SU-DHL-6 (cell line): ENCODE data around the gene GTF2H1.

Source experiments
- H2AFZ ChIP-seq: fragments of 200-600 bp; sonication (generic); 2 replicates; pipeline ENCODE4 v1.6.1; 2014; ENCODE audit warnings: low read depth, mild to moderate bottlenecking, moderate library complexity, mixed read lengths, antibody characterized with exemption, low read length; ENCODE audit not compliant: severe bottlenecking
- H3F3A ChIP-seq: fragments of 200-600 bp; shearing (Covaris generic); 2 replicates; pipeline ENCODE4 v1.6.0; 2016; ENCODE audit warnings: antibody characterized with exemption, mild to moderate bottlenecking; ENCODE audit not compliant: insufficient read depth
- H3K27ac ChIP-seq: fragments of 200-600 bp; sonication (generic); 2 replicates; pipeline ENCODE4 v1.5.1; 2016; ENCODE audit warnings: low read depth, mild to moderate bottlenecking, low read length, moderate library complexity, mixed read lengths
- H3K27me3 ChIP-seq: fragments of 200-600 bp; sonication (generic), shearing (Covaris generic); 2 replicates; pipeline ENCODE4 v1.6.0; 2014; ENCODE audit warnings: mild to moderate bottlenecking, low read length
- H3K36me3 ChIP-seq: fragments of 200-600 bp; sonication (generic); 2 replicates; pipeline ENCODE4 v1.6.1; 2014; ENCODE audit warnings: mild to moderate bottlenecking, low read length, mixed read lengths
- H3K4me2 ChIP-seq: fragments of 300-600, 200-600 bp; shearing (Covaris generic), sonication (generic); 2 replicates; pipeline ENCODE4 v1.6.0; 2014; ENCODE audit warnings: low read length, low read depth, mild to moderate bottlenecking; ENCODE audit not compliant: poor library complexity, severe bottlenecking
- H3K4me3 ChIP-seq: fragments of 200-600 bp; sonication (generic); 2 replicates; pipeline ENCODE4 v1.5.1; 2014; ENCODE audit warnings: antibody characterized with exemption, low read length, mild to moderate bottlenecking, mixed read lengths; ENCODE audit not compliant: insufficient read depth, poor library complexity, severe bottlenecking
- H3K79me2 ChIP-seq: fragments of 200-600 bp; sonication (generic); 2 replicates; pipeline ENCODE4 v1.6.1; 2014; ENCODE audit warnings: mild to moderate bottlenecking, low read length, moderate library complexity; ENCODE audit not compliant: insufficient read depth
- H3K9ac ChIP-seq: fragments of 200-600 bp; sonication (generic); 2 replicates; pipeline ENCODE4 v1.7.0; 2014; ENCODE audit warnings: mild to moderate bottlenecking, low read length
- H3K9me2 ChIP-seq: fragments of 200-600 bp; sonication (generic); replicated peaks from 2 replicates; pipeline ENCODE4 v1.6.1; 2014; ENCODE audit warnings: low read length; ENCODE audit not compliant: insufficient read depth
- H3K9me3 ChIP-seq: fragments of 200-600 bp; sonication (generic); 2 replicates; pipeline ENCODE4 v1.6.1; 2014; ENCODE audit warnings: low read length, mixed read lengths; ENCODE audit not compliant: insufficient read depth
- H4K20me1 ChIP-seq: fragments of 200-600 bp; sonication (generic); 2 replicates; pipeline ENCODE4 v1.6.1; 2014; ENCODE audit warnings: low read depth, mild to moderate bottlenecking, antibody characterized with exemption, low read length, moderate library complexity, mixed read lengths
- EZH2phosphoT487 ChIP-seq: fragments of 200-600 bp; sonication (generic), shearing (Covaris generic); conservative IDR thresholded peaks from 2 replicates; pipeline ENCODE4 v1.6.1; 2018; ENCODE audit warnings: mild to moderate bottlenecking, antibody characterized with exemption, low read length, moderate library complexity, mixed read lengths
- TF ChIP-seq, protein P1 (sequence below): fragments of 200-600 bp; sonication (generic); IDR thresholded peaks from one replicate; pipeline ENCODE4 v1.5.1; 2017; ENCODE audit warnings: antibody characterized with exemption, mild to moderate bottlenecking, low read length, moderate library complexity; ENCODE audit not compliant: insufficient read depth, poor library complexity, severe bottlenecking

Gene GTF2H1

DNA sequence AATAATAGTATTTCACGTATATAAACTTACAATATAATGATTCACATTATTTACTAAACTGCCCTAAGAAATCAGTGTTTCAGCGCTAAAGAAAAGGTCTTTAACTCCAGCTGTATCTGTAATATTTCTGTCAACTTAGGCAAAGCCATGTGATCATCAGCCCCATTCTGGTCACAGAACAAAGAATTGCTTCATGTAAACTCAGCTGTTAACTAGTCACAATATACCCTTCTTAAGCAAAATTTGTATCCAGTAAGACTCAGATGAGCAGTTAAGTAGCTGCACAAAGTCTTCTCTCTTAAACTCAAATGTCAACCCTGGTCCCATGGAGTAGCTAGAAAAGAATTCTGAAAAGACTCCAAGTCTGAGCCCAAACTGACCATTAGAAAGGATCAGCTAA lies 27.1 kb upstream of the GTF2H1 start:
- TF ChIP-seq, protein P1, sequence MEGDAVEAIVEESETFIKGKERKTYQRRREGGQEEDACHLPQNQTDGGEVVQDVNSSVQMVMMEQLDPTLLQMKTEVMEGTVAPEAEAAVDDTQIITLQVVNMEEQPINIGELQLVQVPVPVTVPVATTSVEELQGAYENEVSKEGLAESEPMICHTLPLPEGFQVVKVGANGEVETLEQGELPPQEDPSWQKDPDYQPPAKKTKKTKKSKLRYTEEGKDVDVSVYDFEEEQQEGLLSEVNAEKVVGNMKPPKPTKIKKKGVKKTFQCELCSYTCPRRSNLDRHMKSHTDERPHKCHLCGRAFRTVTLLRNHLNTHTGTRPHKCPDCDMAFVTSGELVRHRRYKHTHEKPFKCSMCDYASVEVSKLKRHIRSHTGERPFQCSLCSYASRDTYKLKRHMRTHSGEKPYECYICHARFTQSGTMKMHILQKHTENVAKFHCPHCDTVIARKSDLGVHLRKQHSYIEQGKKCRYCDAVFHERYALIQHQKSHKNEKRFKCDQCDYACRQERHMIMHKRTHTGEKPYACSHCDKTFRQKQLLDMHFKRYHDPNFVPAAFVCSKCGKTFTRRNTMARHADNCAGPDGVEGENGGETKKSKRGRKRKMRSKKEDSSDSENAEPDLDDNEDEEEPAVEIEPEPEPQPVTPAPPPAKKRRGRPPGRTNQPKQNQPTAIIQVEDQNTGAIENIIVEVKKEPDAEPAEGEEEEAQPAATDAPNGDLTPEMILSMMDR, result no peak
- TF ChIP-seq EZH2phosphoT487, result no peak
- H3K9ac ChIP-seq, result no peak overlapping the region
- peaks cover 4% of the 10 kb centered on the region; the same call in 1 of the 2 replicates for H3F3A ChIP-seq
- peaks cover 79% of the 10 kb centered on the region for H3K36me3 ChIP-seq
- no peaks in the 10 kb centered on the region for H3K79me2 ChIP-seq
- no peaks in the 10 kb centered on the region for H3K27me3 ChIP-seq
- H4K20me1 ChIP-seq, result no peaks in the 10 kb centered on the region
- H3K9me3 ChIP-seq, result no peaks in the 10 kb centered on the region
- no peak overlapping the region for H3K4me3 ChIP-seq
- H3K27ac ChIP-seq, result no peak overlapping the region
- H2AFZ ChIP-seq, result no peak overlapping the region
- H3K9me2 ChIP-seq, result no peaks in the 10 kb centered on the region
- no peak overlapping the region for H3K4me2 ChIP-seq

DNA sequence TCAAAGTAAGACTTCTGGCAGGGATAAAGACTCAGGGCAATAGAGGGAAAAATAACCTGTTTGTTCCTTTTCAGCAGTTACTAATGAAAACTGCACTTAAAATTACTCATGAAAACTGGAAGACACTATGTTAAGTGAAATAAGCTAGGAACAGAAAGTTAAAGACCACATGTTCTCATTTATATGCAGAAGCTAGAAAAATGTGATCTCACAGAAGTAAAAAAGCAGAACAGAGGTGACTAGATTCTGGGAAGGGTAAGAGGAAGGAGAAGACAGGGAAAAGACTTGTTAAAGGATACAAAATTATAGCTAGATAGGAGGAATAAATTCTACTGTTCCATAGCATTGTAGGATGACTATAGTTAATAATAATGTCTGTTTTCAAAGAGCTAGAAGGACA lies 22.6 kb upstream of the GTF2H1 start:
- Histone ChIP-seq H3K4me2 (no peak overlapping the region), H3F3A (peaks cover 4% of the 10 kb centered on the region; the same call in 1 of the 2 replicates), H3K27me3 (no peaks in the 10 kb centered on the region), H3K36me3 (peaks cover 63% of the 10 kb centered on the region), H3K9me2 (no peaks in the 10 kb centered on the region), H3K9ac (no peak overlapping the region), H2AFZ (no peak overlapping the region), H4K20me1 (no peaks in the 10 kb centered on the region), H3K9me3 (no peaks in the 10 kb centered on the region), H3K27ac (no peak overlapping the region), H3K4me3 (no peak overlapping the region), H3K79me2 (no peaks in the 10 kb centered on the region)
- TF ChIP-seq, protein P1, result no peak
- no peak for TF ChIP-seq EZH2phosphoT487

DNA sequence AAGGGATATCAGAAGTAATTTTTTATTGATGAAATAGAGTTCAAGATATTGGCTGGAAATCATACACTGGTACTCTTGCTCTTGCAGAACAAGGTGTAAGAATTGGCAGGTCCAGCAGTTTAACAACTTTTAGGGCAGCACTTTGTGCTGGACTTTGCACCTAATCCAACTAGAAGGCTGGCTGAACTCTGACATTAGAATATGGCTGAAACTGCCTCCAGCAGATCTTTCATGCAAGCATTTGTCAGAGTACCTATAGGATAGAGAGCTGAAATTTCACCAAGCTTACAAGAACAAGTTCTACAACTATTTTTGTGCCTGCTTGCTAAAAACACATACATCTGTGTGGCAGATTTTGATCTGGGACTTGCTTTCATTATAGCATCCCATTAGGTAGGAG lies 17.6 kb upstream of the GTF2H1 start:
- TF ChIP-seq, protein P1, result no peak
- no peak for TF ChIP-seq EZH2phosphoT487
- no peak overlapping the region for H3K4me3 ChIP-seq
- peaks cover 62% of the 10 kb centered on the region for H3K36me3 ChIP-seq
- no peaks in the 10 kb centered on the region for H3K9me3 ChIP-seq
- no peak overlapping the region for H3K9ac ChIP-seq
- no peak overlapping the region for H2AFZ ChIP-seq
- H3K4me2 ChIP-seq, result no peak overlapping the region
- H3K27me3 ChIP-seq, result no peaks in the 10 kb centered on the region
- no peaks in the 10 kb centered on the region; the same call in 1 of the 2 replicates for H3F3A ChIP-seq
- no peaks in the 10 kb centered on the region for H4K20me1 ChIP-seq
- H3K27ac ChIP-seq, result no peak overlapping the region
- no peaks in the 10 kb centered on the region for H3K9me2 ChIP-seq
- H3K79me2 ChIP-seq, result no peaks in the 10 kb centered on the region
